Placental pericyte (primary cell): ENCODE data around the gene PPP1R18. TPM values are rescaled to one million over a fixed set of nuclear protein-coding genes. Genes with fewer than 3 reads are reported as not detected.

Source experiments
- small RNA-seq: library from RNA; depleted of rRNA; stranded (forward); fragments of <200 nt; gene quantifications from one replicate; pipeline ENCODE3, GENCODE V24; 2012; ENCODE audit warnings: low replicate concordance
- total RNA-seq: library from RNA; depleted of rRNA; stranded (reverse); fragments of >200 nt; gene quantifications from 2 replicates; pipeline ENCODE4 v1.2.3, GENCODE V29; 2012

The PPP1R18 gene, protein sequence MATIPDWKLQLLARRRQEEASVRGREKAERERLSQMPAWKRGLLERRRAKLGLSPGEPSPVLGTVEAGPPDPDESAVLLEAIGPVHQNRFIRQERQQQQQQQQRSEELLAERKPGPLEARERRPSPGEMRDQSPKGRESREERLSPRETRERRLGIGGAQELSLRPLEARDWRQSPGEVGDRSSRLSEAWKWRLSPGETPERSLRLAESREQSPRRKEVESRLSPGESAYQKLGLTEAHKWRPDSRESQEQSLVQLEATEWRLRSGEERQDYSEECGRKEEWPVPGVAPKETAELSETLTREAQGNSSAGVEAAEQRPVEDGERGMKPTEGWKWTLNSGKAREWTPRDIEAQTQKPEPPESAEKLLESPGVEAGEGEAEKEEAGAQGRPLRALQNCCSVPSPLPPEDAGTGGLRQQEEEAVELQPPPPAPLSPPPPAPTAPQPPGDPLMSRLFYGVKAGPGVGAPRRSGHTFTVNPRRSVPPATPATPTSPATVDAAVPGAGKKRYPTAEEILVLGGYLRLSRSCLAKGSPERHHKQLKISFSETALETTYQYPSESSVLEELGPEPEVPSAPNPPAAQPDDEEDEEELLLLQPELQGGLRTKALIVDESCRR
- 95.6 and 121 TPM in 2 replicates for total RNA-seq

DNA sequence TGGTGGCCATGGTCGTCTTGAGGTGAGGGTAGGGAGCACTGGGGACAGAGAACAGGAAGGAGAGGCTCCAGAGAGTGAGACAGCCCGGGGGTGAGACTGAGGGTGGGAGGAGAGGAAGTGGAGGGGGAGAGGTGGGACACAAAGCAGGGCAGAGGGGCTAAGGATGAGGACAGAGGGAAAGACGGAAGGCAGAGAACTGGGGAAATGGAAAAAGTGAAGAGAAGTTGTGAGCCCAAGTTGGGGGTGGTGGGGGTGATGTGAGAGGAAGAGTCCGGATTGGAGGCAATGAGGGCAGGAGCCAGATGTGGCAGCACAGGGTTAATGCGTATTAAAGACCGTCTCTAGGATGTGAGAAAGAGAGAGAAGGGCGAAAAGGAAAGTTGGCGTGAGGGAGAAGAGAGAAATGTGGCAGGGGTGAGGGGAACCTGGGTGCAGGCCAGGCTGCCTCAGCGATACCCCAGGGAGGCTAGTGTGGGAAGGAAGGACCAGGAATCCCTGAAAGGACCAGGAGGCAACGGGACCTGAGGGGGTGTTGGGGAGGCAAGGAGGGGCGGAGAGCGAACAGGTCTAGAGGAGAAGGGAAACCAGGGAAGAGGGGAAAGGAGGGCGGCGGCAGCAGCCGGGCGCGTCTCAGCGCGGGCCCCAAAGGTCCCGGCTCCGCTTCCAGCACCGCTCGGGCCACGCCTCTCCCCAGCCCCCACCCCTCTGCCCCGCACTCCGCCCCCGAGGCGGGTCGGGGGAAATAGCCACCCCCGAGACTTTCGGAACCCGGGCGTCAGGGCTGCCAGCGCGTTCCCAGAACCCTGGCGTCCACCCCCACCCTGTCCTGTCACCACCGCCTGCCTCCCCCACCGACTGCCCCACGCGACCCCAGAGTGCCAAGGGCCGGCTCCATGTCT is at the start of gene PPP1R18:
PPP1R18 (minus strand) TSS at position 637 of the 899 bp plus-strand sequence; CDS start at position 10, 627 bp downstream.

GRCh38 chr6:30719791-30720737 is 33.6 kb upstream of the PPP1R18 start, which contains the start of gene TUBB:
TUBB (plus strand) TSS chr6:30720352; CDS start chr6:30720507, 155 bp downstream.

GRCh38 chr6:30717129-30717844 is 30.8 kb upstream of the PPP1R18 start, which contains the start of gene MDC1:
MDC1 (minus strand) TSS chr6:30717281; CDS start chr6:30715175, 2,106 bp downstream.

GRCh38 chr6:30690403-30691207 is 4.2 kb upstream of the PPP1R18 start, which contains the start of gene NRM:
NRM (minus strand) TSS chr6:30690984; CDS start chr6:30690974, 10 bp downstream.

DNA sequence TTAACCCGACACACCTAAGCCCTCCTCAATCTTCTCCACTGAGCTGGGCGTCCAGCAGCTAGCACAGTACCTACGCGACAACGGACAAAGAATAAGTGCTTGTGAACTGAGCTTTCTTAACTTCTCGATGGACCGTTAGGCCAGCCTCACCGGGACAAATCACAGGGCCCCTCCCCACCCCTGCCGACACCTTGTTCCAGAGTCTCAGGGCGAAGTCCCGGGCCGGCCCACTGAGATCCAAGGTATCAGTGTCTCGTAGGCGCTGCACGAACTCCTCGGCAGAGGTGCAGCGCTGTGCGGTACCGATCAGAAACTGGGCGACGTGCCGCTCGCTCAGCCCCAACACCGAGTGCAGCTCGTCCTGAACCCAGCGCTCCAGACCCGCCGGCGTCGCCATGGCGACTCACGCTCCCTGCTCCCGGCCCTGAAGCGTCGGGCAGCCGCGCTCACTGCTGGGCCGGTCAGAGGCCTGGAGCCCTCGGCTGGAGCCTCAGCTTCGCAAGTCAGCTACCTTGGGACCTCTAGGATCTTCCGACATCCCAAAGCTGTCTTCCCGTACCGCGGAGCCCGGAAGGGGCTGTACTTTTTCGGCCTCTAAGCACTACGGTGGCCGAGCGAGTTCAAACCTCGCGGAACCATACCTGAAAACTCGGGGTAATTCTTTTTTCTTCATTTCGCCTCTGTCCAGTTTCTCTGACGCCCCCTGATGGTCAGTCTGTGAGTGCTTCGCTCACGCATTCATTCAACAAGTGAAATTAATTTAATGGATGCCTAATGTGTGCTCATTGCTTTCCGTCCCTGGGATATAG is 13.8 kb downstream of the PPP1R18 start, which contains the start of gene DHX16:
DHX16 (minus strand) TSS at position 562 of the 809 bp plus-strand sequence; CDS start at position 397, 165 bp downstream.

GRCh38 chr6:30646450-30647241 is 39.8 kb downstream of the PPP1R18 start, which contains the start of gene C6orf136:
C6orf136 (plus strand) TSS chr6:30647133; CDS start chr6:30647232, 99 bp downstream.

DNA sequence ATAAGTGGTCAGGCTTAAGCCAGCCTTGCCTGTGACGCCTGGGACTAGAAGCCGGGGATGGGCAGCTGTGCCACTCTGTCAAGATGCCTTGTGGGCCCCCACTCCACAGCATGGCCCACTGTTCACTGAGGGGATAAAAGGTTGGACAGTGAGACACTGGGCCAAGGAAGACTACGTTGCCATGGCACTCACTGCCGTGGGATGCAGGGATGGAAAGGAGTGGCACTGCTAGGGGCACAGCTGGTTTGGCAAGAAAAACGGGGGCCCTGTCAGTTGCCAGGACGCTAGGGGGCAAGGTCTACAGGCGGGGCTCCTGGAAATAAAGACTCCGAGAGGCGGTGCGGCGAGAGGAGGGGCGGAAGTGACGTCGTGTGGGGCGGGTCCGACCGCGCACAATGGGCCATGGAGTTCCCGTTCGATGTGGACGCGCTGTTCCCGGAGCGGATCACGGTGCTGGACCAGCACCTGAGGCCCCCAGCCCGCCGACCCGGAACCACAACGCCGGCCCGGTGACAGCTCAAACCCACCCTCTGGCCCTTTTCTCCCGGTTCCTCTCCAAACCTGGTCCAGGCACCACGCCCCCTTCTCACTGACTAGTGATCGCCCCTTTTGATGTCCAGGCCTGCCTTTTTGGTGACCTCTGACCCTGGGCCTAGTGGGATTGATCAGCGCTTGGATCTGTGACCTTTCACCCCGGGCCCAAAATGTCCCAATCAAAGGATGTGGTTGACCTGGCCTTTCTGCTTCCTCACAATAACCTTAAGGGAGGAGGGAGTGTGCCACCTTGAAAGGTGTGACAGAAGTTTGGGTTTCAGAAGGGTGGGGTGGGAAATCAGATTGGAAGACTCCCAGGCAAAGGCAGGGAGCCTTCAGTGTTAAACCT is 59.7 kb downstream of the PPP1R18 start, which contains the start of gene ATAT1:
ATAT1 (plus strand) TSS at position 391 of the 883 bp plus-strand sequence.

Small RNA genes lying within 50 kb of the gene (small RNA-seq; reads per million reads assigned to genes)
- not detected for gene RF00019

Other genes with a start within 250 kb of the PPP1R18 start
- 175 and 411 TPM in 2 replicates for gene HLA-E, start 197.1 kb downstream of the PPP1R18 start, total RNA-seq
- 34.6 and 53.1 TPM in 2 replicates for gene GNL1, start 130.2 kb downstream of the PPP1R18 start, total RNA-seq
- 7.9 and 11.3 TPM in 2 replicates for gene PRR3, start 129.3 kb downstream of the PPP1R18 start, total RNA-seq
- 53.1 and 54.5 TPM in 2 replicates for gene ABCF1, start 115.2 kb downstream of the PPP1R18 start, total RNA-seq
- 40.9 and 53.4 TPM in 2 replicates for gene PPP1R10, start 69.4 kb downstream of the PPP1R18 start, total RNA-seq
- 70.5 and 88.8 TPM in 2 replicates for gene MRPS18B, start 68.8 kb downstream of the PPP1R18 start, total RNA-seq
- 5.4 and 7.2 TPM in 2 replicates for gene ATAT1, start 59.8 kb downstream of the PPP1R18 start, total RNA-seq
- gene C6orf136, start 39.5 kb downstream of the PPP1R18 start, total RNA-seq, result 3.3 and 4.0 TPM in 2 replicates
- gene DHX16, start 13.6 kb downstream of the PPP1R18 start, total RNA-seq, result 36.5 and 48.4 TPM in 2 replicates
- 2.2 and 7.3 TPM in 2 replicates for gene NRM, start 4.3 kb upstream of the PPP1R18 start, total RNA-seq
- gene MDC1, start 30.6 kb upstream of the PPP1R18 start, total RNA-seq, result 4.4 and 14.3 TPM in 2 replicates
- gene TUBB, start 33.7 kb upstream of the PPP1R18 start, total RNA-seq, result 380 and 1,475 TPM in 2 replicates
- 107 and 112 TPM in 2 replicates for gene FLOT1, start 56.0 kb upstream of the PPP1R18 start, total RNA-seq
- gene IER3, start 57.9 kb upstream of the PPP1R18 start, total RNA-seq, result 256 and 325 TPM in 2 replicates
- gene DDR1, start 197.9 kb upstream of the PPP1R18 start, total RNA-seq, result 15.9 and 36.5 TPM in 2 replicates
- 9.4 and 17.6 TPM in 2 replicates for gene GTF2H4, start 221.6 kb upstream of the PPP1R18 start, total RNA-seq
- gene VARS2, start 227.6 kb upstream of the PPP1R18 start, total RNA-seq, result 24.8 and 28.4 TPM in 2 replicates
- not detected in 2 replicates for gene SFTA2, start 245.5 kb upstream of the PPP1R18 start, total RNA-seq